DND-41 (cell line): ENCODE measurements around the gene PDLIM1.

Experiments
- EZH2 ChIP-seq: IDR thresholded peaks from 3 replicates; pipeline ENCODE4 v1.6.1; 2012; ENCODE audit warnings: borderline replicate concordance, low read depth, mild to moderate bottlenecking, moderate library complexity, low read length, inconsistent platforms; ENCODE audit not compliant: severe bottlenecking
- TF ChIP-seq, protein P1 (sequence below): IDR thresholded peaks from 2 replicates; pipeline ENCODE4 v1.5.1; 2012; ENCODE audit warnings: borderline replicate concordance, low read length, moderate library complexity, mild to moderate bottlenecking; ENCODE audit not compliant: poor library complexity, severe bottlenecking; ENCODE audit errors: extremely low read depth

DNA sequence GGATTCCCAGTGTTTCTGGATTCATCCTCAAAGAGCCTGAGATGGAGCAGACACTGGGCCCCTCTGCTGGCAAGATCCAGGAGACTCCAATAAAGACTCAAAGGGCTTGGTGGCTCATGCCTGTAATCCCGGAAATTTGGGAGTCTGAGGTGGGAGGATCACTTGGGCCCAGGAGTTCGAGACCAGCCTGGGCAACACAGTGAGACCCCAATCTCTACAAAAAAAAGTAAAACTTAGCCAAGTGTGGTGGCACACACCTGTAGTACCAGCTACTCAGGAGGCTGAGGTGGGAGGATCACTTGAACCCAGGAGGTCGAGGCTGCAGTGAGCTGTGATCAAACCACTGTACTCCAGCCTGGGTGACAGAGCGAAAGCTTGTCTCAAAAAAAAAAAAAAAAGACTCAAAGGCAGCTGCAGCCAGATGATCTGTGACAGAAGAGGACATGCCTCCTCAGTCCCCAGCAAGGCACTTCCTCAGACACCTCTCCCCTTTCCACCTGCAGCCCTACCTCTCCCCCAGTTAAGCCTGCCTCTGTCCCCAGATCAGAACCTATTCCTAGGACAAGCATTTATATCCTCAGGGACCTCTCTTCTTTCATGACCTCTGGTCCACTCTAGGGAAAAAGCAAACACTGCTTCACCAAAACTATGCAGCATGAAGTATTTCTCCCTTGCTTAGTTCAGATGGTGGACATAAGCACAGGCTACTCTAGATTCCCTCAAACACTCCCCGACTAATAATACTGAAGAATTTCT lies 27.9 kb downstream of the PDLIM1 start:
- TF ChIP-seq, protein P1, sequence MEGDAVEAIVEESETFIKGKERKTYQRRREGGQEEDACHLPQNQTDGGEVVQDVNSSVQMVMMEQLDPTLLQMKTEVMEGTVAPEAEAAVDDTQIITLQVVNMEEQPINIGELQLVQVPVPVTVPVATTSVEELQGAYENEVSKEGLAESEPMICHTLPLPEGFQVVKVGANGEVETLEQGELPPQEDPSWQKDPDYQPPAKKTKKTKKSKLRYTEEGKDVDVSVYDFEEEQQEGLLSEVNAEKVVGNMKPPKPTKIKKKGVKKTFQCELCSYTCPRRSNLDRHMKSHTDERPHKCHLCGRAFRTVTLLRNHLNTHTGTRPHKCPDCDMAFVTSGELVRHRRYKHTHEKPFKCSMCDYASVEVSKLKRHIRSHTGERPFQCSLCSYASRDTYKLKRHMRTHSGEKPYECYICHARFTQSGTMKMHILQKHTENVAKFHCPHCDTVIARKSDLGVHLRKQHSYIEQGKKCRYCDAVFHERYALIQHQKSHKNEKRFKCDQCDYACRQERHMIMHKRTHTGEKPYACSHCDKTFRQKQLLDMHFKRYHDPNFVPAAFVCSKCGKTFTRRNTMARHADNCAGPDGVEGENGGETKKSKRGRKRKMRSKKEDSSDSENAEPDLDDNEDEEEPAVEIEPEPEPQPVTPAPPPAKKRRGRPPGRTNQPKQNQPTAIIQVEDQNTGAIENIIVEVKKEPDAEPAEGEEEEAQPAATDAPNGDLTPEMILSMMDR = no peak
- no peak for TF ChIP-seq EZH2
